HG02678 (cell line): Measurements from ENCODE around the gene AXIN1.

Experiments
- ATAC-seq: cut with Tn5 transposase; IDR thresholded peaks from one replicate; pipeline ENCODE4 v1.9.1; 2021; ENCODE audit warnings: mild to moderate bottlenecking, moderate library complexity; ENCODE audit not compliant: unreplicated experiment

Gene AXIN1

GRCh38 chr16:283033-283805, 69.3 kb downstream of the AXIN1 start, which contains the start of gene PDIA2:
PDIA2 (plus strand) TSS chr16:283164; CDS start chr16:283170, 6 bp downstream.
- ATAC-seq, result no peak

- ATAC-seq, result no peak
Measured at GRCh38 chr16:282491-282890, 70.0 kb downstream of the AXIN1 start.

GRCh38 chr16:281660-282255, 70.8 kb downstream of the AXIN1 start:
- ATAC-seq, result no peak

GRCh38 chr16:280991-281659, 71.4 kb downstream of the AXIN1 start:
- ATAC-seq, result no peak

- no peak for ATAC-seq
Measured at GRCh38 chr16:280552-280951, 72.0 kb downstream of the AXIN1 start, which contains the start of gene ARHGDIG. ARHGDIG (plus strand) TSS chr16:280591; CDS start chr16:280681, 90 bp downstream.

- ATAC-seq, result no peak
Measured at GRCh38 chr16:280005-280460, 72.5 kb downstream of the AXIN1 start.

- no peak for ATAC-seq
Measured at GRCh38 chr16:279531-279930, 73.0 kb downstream of the AXIN1 start.

- no peak for ATAC-seq
Measured at GRCh38 chr16:278863-279366, 73.6 kb downstream of the AXIN1 start.

- ATAC-seq, result no peak
Measured at GRCh38 chr16:276426-277077, 76.0 kb downstream of the AXIN1 start.

- no peak for ATAC-seq
Measured at GRCh38 chr16:275786-276232, 76.7 kb downstream of the AXIN1 start, which contains the start of gene RGS11. RGS11 (minus strand) TSS chr16:275944; CDS start chr16:275911, 33 bp downstream.

- no peak for ATAC-seq
Measured at GRCh38 chr16:275041-275641, 77.4 kb downstream of the AXIN1 start.

GRCh38 chr16:273547-274421, 78.7 kb downstream of the AXIN1 start:
- ATAC-seq, result no peak

- no peak for ATAC-seq
Measured at GRCh38 chr16:272633-273546, 79.6 kb downstream of the AXIN1 start.

GRCh38 chr16:270381-271255, 81.9 kb downstream of the AXIN1 start:
- no peak for ATAC-seq

- no peak for ATAC-seq
Measured at GRCh38 chr16:269061-269796, 83.3 kb downstream of the AXIN1 start.

- ATAC-seq, result no peak
Measured at GRCh38 chr16:268141-269053, 84.1 kb downstream of the AXIN1 start.
